ENCODE results near the gene PDLIM7. TPM values are rescaled to one million over a fixed set of nuclear protein-coding genes. Genes with fewer than 3 reads are reported as not detected.

Gene PDLIM7
- total and polyA plus RNA-seq, 2 donors (not counting 3 experiments of a cell fraction or from before 2014, with no cell fraction given), result 314 to 318 TPM

GRCh38 chr5:177466861-177467260, 30.5 kb downstream of the PDLIM7 start:
- FAIRE-seq, result no peak
- H2AFZ ChIP-seq (ENCODE audit: low read depth, low read length), result no peak overlapping the region
- TF ChIP-seq JUN (IDR thresholded peaks at IDR 0.05; ENCODE audit: borderline replicate concordance, insufficient read depth, insufficient read length, low read depth), result no peak
- no peak for TF ChIP-seq FOS (IDR thresholded peaks at IDR 0.05; ENCODE audit: borderline replicate concordance, insufficient read depth, low read length)
- TF ChIP-seq, protein P1, sequence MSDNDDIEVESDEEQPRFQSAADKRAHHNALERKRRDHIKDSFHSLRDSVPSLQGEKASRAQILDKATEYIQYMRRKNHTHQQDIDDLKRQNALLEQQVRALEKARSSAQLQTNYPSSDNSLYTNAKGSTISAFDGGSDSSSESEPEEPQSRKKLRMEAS (IDR thresholded peaks at IDR 0.05; ENCODE audit: insufficient read depth, insufficient read length), result no peak
- no peak for TF ChIP-seq EZH2 (IDR thresholded peaks at IDR 0.05; ENCODE audit: borderline replicate concordance, low read depth, low read length, severe bottlenecking)
- TF ChIP-seq MYC (IDR thresholded peaks at IDR 0.05; ENCODE audit: low read depth, low read length), result no peak
- BruUV-seq (replicated peaks), result no TSS peak
- no peaks in the 10 kb centered on the region for H3K9me3 ChIP-seq (replicated peaks; ENCODE audit: control insufficient read depth, insufficient read depth, low read length)
- H3K9ac ChIP-seq (replicated peaks; ENCODE audit: extremely low read depth, insufficient read depth, low read length), result no peak overlapping the region
- CTCF ChIA-PET, result interaction anchor here (0.7 kb wide), 1 partner anchor 9 kb away, joined by 3 read pairs; no protein-coding TSS in a partner anchor
- dilution Hi-C loops (cut with MboI; ENCODE audit: extremely low pct_ligation_motif_present, low sequenced_read_pairs) (no loop called here), intact Hi-C loops (cut with micrococcal nuclease) (no loop called here)
- H3K27me3 ChIP-seq (ENCODE audit: control insufficient read depth in 2 of 2, insufficient read depth in 2 of 2, low read length in 2 of 2), result no peaks in the 10 kb centered on the region
- peaks cover 38% of the 10 kb centered on the region for H3K4me1 ChIP-seq (ENCODE audit: control insufficient read depth, extremely low read depth, insufficient read depth, low read length)
- peaks cover 16 to 34% of the 10 kb centered on the region in 2 experiments for H3K36me3 ChIP-seq (ENCODE audit: control insufficient read depth in 2 of 2, extremely low read depth in 1 of 2, insufficient read depth in 2 of 2, low read length in 2 of 2)
- peaks cover 38% of the 10 kb centered on the region for H3K79me2 ChIP-seq (ENCODE audit: control insufficient read depth, insufficient read depth, low read length)
- H3K27ac ChIP-seq (ENCODE audit: insufficient read depth, low read depth, low read length), result no peak overlapping the region
- DNase-seq (ENCODE audit: low read depth, low spot score), result no peak
- POLR2A ChIA-PET, result no interaction called here
- H3K4me2 ChIP-seq (ENCODE audit: insufficient read depth, low read length), result no peak overlapping the region
- no peaks in the 10 kb centered on the region for H3K9me1 ChIP-seq (replicated peaks; ENCODE audit: control insufficient read depth, extremely low read depth, insufficient read depth, low read length)
- H3K4me3 ChIP-seq (replicated peaks in 1 of 3; ENCODE audit: insufficient read depth in 1 of 3, low read depth in 1 of 3, low read length in 3 of 3), result no peak overlapping the region
- H4K20me1 ChIP-seq (replicated peaks; ENCODE audit: control insufficient read depth, extremely low read depth, insufficient read depth, low read length), result no peaks in the 10 kb centered on the region

DNA sequence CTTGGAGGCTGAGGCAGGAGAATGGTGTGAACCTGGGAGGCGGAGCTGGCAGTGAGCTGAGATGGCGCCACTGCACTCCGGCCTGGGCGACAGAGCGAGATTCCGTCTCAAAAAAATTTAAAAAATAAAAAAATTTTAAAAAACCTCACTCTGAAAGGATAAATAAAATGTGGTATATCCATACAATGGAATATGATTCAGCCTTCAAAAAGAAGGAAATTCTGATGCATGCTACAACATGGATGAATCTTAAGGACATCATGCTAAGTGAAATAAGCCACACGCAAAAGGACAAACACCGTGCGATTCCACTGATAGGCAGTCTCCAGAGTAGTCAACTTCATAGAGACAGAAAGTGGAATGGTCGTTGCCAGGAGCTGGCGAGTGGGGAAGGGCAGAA, 32.4 kb downstream of the PDLIM7 start:
- Histone ChIP-seq H3K4me3 (replicated peaks in 1 of 3; ENCODE audit: insufficient read depth in 1 of 3, low read depth in 1 of 3, low read length in 3 of 3) (no peak overlapping the region), H3K79me2 (ENCODE audit: control insufficient read depth, insufficient read depth, low read length) (peaks cover 23% of the 10 kb centered on the region), H3K27ac (ENCODE audit: insufficient read depth, low read depth, low read length) (no peak overlapping the region), H3K9ac (replicated peaks; ENCODE audit: extremely low read depth, insufficient read depth, low read length) (no peak overlapping the region), H3K4me2 (ENCODE audit: insufficient read depth, low read length) (no peak overlapping the region), H3K36me3 (ENCODE audit: control insufficient read depth in 2 of 2, extremely low read depth in 1 of 2, insufficient read depth in 2 of 2, low read length in 2 of 2) (peaks cover 16 to 41% of the 10 kb centered on the region in 2 experiments), H4K20me1 (replicated peaks; ENCODE audit: control insufficient read depth, extremely low read depth, insufficient read depth, low read length) (no peaks in the 10 kb centered on the region), H3K9me3 (replicated peaks; ENCODE audit: control insufficient read depth, insufficient read depth, low read length) (no peaks in the 10 kb centered on the region), H3K27me3 (ENCODE audit: control insufficient read depth in 2 of 2, insufficient read depth in 2 of 2, low read length in 2 of 2) (no peaks in the 10 kb centered on the region), H3K4me1 (ENCODE audit: control insufficient read depth, extremely low read depth, insufficient read depth, low read length) (peaks cover 25% of the 10 kb centered on the region), H3K9me1 (replicated peaks; ENCODE audit: control insufficient read depth, extremely low read depth, insufficient read depth, low read length) (no peaks in the 10 kb centered on the region), H2AFZ (ENCODE audit: low read depth, low read length) (no peak overlapping the region)
- ChIA-PET CTCF (no interaction called here), POLR2A (no interaction called here)
- TF ChIP-seq, protein P1 (IDR thresholded peaks at IDR 0.05; ENCODE audit: insufficient read depth, insufficient read length), result no peak
- TF ChIP-seq FOS (IDR thresholded peaks at IDR 0.05; ENCODE audit: borderline replicate concordance, insufficient read depth, low read length) (no peak), GATA2 (IDR thresholded peaks at IDR 0.05; ENCODE audit: insufficient read depth, insufficient read length, low read depth, low read length) (no peak), CTCF (IDR thresholded peaks at IDR 0.05; ENCODE audit: extremely low read depth in 1 of 2, insufficient read depth in 1 of 2, low read depth in 1 of 2, low read length in 2 of 2) (no peak), POLR2A (IDR thresholded peaks at IDR 0.05; ENCODE audit: low read depth, low read length) (no peak), EZH2 (IDR thresholded peaks at IDR 0.05; ENCODE audit: borderline replicate concordance, low read depth, low read length, severe bottlenecking) (no peak), MYC (IDR thresholded peaks at IDR 0.05; ENCODE audit: low read depth, low read length) (no peak)
- intact Hi-C loops (cut with micrococcal nuclease) (no loop called here), dilution Hi-C loops (cut with MboI; ENCODE audit: extremely low pct_ligation_motif_present, low sequenced_read_pairs) (no loop called here)
- BruUV-seq (replicated peaks), result no TSS peak
- DNase-seq (ENCODE audit: low read depth, low spot score) (no peak), FAIRE-seq (no peak)
